Endodermal cell (in vitro differentiated cells): ENCODE results near the gene PXN. TPM values are rescaled to one million over a fixed set of nuclear protein-coding genes. Genes with fewer than 3 reads are reported as not detected.
"Not testable (repeated sequence)": the region's sequence is repeated elsewhere in the genome, so short reads cannot be mapped to it uniquely, and the experiment has no call there.

Experiments used
- DNase-seq: peaks from one replicate; pipeline ENCODE4 v3.0.0-alpha.2; 2017
- H3K27ac ChIP-seq: 2 replicates; pipeline ENCODE4 v1.5.1; 2013; ENCODE audit warnings: mild to moderate bottlenecking, low read depth, low read length, moderate library complexity
- H3K27me3 ChIP-seq: 2 replicates; pipeline ENCODE4 v1.6.1; 2013; ENCODE audit warnings: mild to moderate bottlenecking, low read length, moderate library complexity; ENCODE audit not compliant: insufficient read depth, control insufficient read depth, poor library complexity, severe bottlenecking
- H3K36me3 ChIP-seq: 2 replicates; pipeline ENCODE4 v1.7.0; 2013; ENCODE audit warnings: mild to moderate bottlenecking, low read length, moderate library complexity; ENCODE audit not compliant: control insufficient read depth, insufficient read depth
- H3K4me1 ChIP-seq: one replicate; pipeline ENCODE4 v1.7.0; 2013; ENCODE audit warnings: low read length; ENCODE audit not compliant: control insufficient read depth, insufficient read depth
- H3K4me3 ChIP-seq: 2 replicates; pipeline ENCODE4 v1.5.1; 2013; ENCODE audit warnings: mild to moderate bottlenecking, low read length, moderate library complexity
- H3K9ac ChIP-seq: 2 replicates; pipeline ENCODE4 v1.6.1; 2013; ENCODE audit warnings: mild to moderate bottlenecking, low read length, moderate library complexity; ENCODE audit not compliant: poor library complexity, severe bottlenecking; ENCODE audit errors: extremely low read depth
- H3K9me3 ChIP-seq: 2 replicates; pipeline ENCODE4 v1.6.1; 2013; ENCODE audit warnings: mild to moderate bottlenecking, low read length, moderate library complexity; ENCODE audit not compliant: control insufficient read depth
- H3K27ac Mint-ChIP-seq: 2 replicates; pipeline ENCODE4 v1.8.0; 2020; ENCODE audit warnings: mixed read lengths
- H3K27me3 Mint-ChIP-seq: 2 replicates; pipeline ENCODE4 v1.8.0; 2021; ENCODE audit warnings: mild to moderate bottlenecking, mixed read lengths; ENCODE audit not compliant: insufficient read depth
- H3K36me3 Mint-ChIP-seq: 2 replicates; pipeline ENCODE4 v1.8.0; 2020; ENCODE audit warnings: low read depth, mixed read lengths
- H3K4me1 Mint-ChIP-seq: 2 replicates; pipeline ENCODE4 v1.8.0; 2020; ENCODE audit warnings: mixed read lengths
- H3K4me3 Mint-ChIP-seq: 2 replicates; pipeline ENCODE4 v1.8.0; 2020; ENCODE audit warnings: mild to moderate bottlenecking, moderate library complexity, mixed read lengths
- H3K9me3 Mint-ChIP-seq: 2 replicates; pipeline ENCODE4 v1.8.0; 2020; ENCODE audit warnings: mild to moderate bottlenecking, mixed read lengths
- CTCF ChIP-seq: fragments of 200-600 bp; sonication (generic); conservative IDR thresholded peaks from 2 replicates; pipeline ENCODE4 v1.5.0; 2021; ENCODE audit warnings: antibody characterized with exemption, mild to moderate bottlenecking
- WGBS, 2 experiments: methylation state at CpG; one replicate each; pipeline versions ENCODE4 v1.1.5 to v1.1.7; 2013; ENCODE audit warnings: missing lambda C conversion rate in 2 of 2, mixed read lengths in 1 of 2; ENCODE audit not compliant: insufficient coverage in 1 of 2, insufficient read length in 1 of 2; 5-methylcytosine and 5-hydroxymethylcytosine counted together
- total RNA-seq, 2 donors: library from RNA; stranded (reverse); fragmentation: NEBNext Ultra II Directional in 1 of 2; extraction: Animal tissue kit (Norgen Biotek cat#: 25700) in 1 of 2; gene quantifications; 2 replicates in 1 of 2; 3 replicates in 1 of 2; pipeline ENCODE4 v1.2.1, GENCODE V29; 2021

PXN gene
- total RNA-seq, 2 donors from 2014 or later, result 58.4 to 92.7 TPM

- H3K27me3 Mint-ChIP-seq, result no peaks in the 10 kb centered on the region
- 86 to 94% methylated on average over 1 of the region's 1 CpG for WGBS, 2 experiments
- Histone ChIP-seq H3K9me3 (no peaks in the 10 kb centered on the region), H3K36me3 (peaks cover 57% of the 10 kb centered on the region), H3K27ac (no peak overlapping the region), H3K4me1 (no peaks in the 10 kb centered on the region), H3K4me3 (no peak overlapping the region), H3K27me3 (no peaks in the 10 kb centered on the region), H3K9ac (no peak overlapping the region)
- peaks cover 55% of the 10 kb centered on the region for H3K36me3 Mint-ChIP-seq
- no peak for TF ChIP-seq CTCF
- no peak overlapping the region for H3K27ac Mint-ChIP-seq
- H3K9me3 Mint-ChIP-seq, result no peaks in the 10 kb centered on the region
- H3K4me1 Mint-ChIP-seq, result peaks cover 22% of the 10 kb centered on the region
- DNase-seq, result no peak
- no peak overlapping the region for H3K4me3 Mint-ChIP-seq
Observed at GRCh38 chr12:120196363-120196762, 69.2 kb downstream of the PXN start.

- no peak for TF ChIP-seq CTCF
- Histone ChIP-seq H3K27ac (peak within 1 kb of the TSS; percentile 87), H3K27me3 (no peaks in the 10 kb centered on the region), H3K9ac (peak within 1 kb of the TSS; percentile 88), H3K4me3 (peak within 1 kb of the TSS; percentile 91), H3K9me3 (no peaks in the 10 kb centered on the region), H3K4me1 (no peaks in the 10 kb centered on the region), H3K36me3 (peaks cover 67% of the 10 kb centered on the region)
- H3K4me3 Mint-ChIP-seq, result peak within 1 kb of the TSS; percentile 85
- H3K36me3 Mint-ChIP-seq, result peaks cover 54% of the 10 kb centered on the region
- DNase-seq, result peak; percentile 96
- no peaks in the 10 kb centered on the region for H3K9me3 Mint-ChIP-seq
- H3K27me3 Mint-ChIP-seq, result no peaks in the 10 kb centered on the region
- H3K4me1 Mint-ChIP-seq, result peaks cover 18% of the 10 kb centered on the region
- WGBS, 2 experiments, result 4 to 8% methylated on average over 36 to 62 of the region's 62 CpGs
- H3K27ac Mint-ChIP-seq, result peak within 1 kb of the TSS; percentile 93
Observed at GRCh38 chr12:120194534-120195395, 70.8 kb downstream of the PXN start, which contains the start of gene GCN1. GCN1 (minus strand) TSS chr12:120194715; CDS start chr12:120194697, 18 bp downstream.

GRCh38 chr12:120194226-120194533 lies 71.3 kb downstream of the PXN start:
- 0 to 1% methylated on average over 11 to 18 of the region's 18 CpGs for WGBS, 2 experiments
- peaks cover 54% of the 10 kb centered on the region for H3K36me3 Mint-ChIP-seq
- H3K27ac ChIP-seq, result no peak overlapping the region
- H3K27me3 Mint-ChIP-seq, result no peaks in the 10 kb centered on the region
- peak overlapping the region; percentile 88 for H3K9ac ChIP-seq
- H3K9me3 Mint-ChIP-seq, result no peaks in the 10 kb centered on the region
- no peaks in the 10 kb centered on the region for H3K4me1 ChIP-seq
- H3K4me3 Mint-ChIP-seq, result peak overlapping the region; percentile 85
- no peaks in the 10 kb centered on the region for H3K9me3 ChIP-seq
- TF ChIP-seq CTCF, result no peak
- peaks cover 13% of the 10 kb centered on the region for H3K4me1 Mint-ChIP-seq
- peak overlapping the region; percentile 88 for H3K27ac Mint-ChIP-seq
- H3K27me3 ChIP-seq, result no peaks in the 10 kb centered on the region
- H3K36me3 ChIP-seq, result peaks cover 65% of the 10 kb centered on the region
- H3K4me3 ChIP-seq, result peak overlapping the region; percentile 91
- no peak for DNase-seq

GRCh38 chr12:120193286-120193685 lies 72.2 kb downstream of the PXN start:
- WGBS, 2 experiments, result 92 to 96% methylated on average over 5 to 8 of the region's 8 CpGs
- H3K27ac ChIP-seq, H3K27me3 ChIP-seq, H3K27me3 Mint-ChIP-seq, DNase-seq, H3K4me1 ChIP-seq, H3K4me1 Mint-ChIP-seq, H3K27ac Mint-ChIP-seq, H3K9me3 ChIP-seq, H3K9me3 Mint-ChIP-seq: not testable (repeated sequence)
- Histone ChIP-seq H3K9ac (peak overlapping the region; percentile 88), H3K36me3 (peaks cover 64% of the 10 kb centered on the region), H3K4me3 (peak overlapping the region; percentile 91)
- peak overlapping the region; percentile 85 for H3K4me3 Mint-ChIP-seq
- peaks cover 54% of the 10 kb centered on the region for H3K36me3 Mint-ChIP-seq
